AG10803 (cell line): ENCODE measurements around the gene SLC6A18.

Experiments used
- DNase-seq: peaks from one replicate; pipeline ENCODE4 v3.0.0; 2010; ENCODE audit warnings: low read depth
- H3K4me3 ChIP-seq: 2 replicates; pipeline ENCODE4 v1.5.1; 2011; ENCODE audit warnings: mild to moderate bottlenecking, low read length, control low read depth
- TF ChIP-seq, protein P1 (sequence below): conservative IDR thresholded peaks from 2 replicates; pipeline ENCODE4 v1.5.1; 2011; ENCODE audit warnings: mild to moderate bottlenecking, low read length, control low read depth, inconsistent platforms

SLC6A18 gene

DNA sequence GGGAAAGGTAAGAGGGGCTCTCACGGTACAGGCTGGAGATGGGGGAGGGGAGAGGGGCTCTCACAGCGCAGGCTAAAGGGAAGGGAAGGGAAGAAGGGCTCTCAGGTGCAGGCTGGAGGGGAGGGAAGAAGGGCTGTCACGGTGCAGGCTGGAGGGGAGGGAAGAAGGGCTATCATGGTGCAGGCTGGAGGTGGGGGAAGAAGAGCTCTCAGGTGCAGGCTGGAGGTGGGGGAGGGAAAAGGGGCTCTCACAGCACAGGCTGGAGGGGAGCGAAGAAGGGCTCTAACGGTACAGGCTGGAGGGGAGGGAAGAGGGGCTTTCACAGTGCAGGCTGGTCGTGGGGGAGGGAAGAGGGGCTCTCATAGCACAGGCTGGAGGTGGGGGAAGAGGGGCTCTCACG, 4.6 kb downstream of the SLC6A18 start:
- TF ChIP-seq, protein P1, sequence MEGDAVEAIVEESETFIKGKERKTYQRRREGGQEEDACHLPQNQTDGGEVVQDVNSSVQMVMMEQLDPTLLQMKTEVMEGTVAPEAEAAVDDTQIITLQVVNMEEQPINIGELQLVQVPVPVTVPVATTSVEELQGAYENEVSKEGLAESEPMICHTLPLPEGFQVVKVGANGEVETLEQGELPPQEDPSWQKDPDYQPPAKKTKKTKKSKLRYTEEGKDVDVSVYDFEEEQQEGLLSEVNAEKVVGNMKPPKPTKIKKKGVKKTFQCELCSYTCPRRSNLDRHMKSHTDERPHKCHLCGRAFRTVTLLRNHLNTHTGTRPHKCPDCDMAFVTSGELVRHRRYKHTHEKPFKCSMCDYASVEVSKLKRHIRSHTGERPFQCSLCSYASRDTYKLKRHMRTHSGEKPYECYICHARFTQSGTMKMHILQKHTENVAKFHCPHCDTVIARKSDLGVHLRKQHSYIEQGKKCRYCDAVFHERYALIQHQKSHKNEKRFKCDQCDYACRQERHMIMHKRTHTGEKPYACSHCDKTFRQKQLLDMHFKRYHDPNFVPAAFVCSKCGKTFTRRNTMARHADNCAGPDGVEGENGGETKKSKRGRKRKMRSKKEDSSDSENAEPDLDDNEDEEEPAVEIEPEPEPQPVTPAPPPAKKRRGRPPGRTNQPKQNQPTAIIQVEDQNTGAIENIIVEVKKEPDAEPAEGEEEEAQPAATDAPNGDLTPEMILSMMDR, result no peak
- no peak overlapping the region for H3K4me3 ChIP-seq
- no peak for DNase-seq

DNA sequence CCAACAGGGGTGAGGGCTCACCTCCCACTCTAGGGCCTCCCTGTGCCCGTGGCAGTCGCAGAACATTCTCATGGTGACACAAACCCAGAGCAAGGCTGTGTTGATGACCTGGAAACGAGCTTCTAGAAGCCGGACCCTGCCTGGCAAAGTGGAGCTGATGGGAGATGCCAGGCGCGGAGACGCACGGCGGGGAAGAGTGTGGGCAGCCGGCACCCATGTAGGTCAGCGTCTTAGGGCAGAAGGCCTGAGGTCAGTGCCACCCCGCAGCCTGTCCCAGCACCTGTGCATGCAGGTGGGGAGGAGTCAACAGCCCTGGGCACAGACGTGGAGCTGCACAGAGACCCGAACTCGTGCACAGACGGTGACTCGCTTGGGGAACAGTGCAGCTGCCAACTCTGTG, 5.4 kb downstream of the SLC6A18 start:
- H3K4me3 ChIP-seq, result no peak overlapping the region
- no peak for DNase-seq
- TF ChIP-seq, protein P1, result no peak

DNA sequence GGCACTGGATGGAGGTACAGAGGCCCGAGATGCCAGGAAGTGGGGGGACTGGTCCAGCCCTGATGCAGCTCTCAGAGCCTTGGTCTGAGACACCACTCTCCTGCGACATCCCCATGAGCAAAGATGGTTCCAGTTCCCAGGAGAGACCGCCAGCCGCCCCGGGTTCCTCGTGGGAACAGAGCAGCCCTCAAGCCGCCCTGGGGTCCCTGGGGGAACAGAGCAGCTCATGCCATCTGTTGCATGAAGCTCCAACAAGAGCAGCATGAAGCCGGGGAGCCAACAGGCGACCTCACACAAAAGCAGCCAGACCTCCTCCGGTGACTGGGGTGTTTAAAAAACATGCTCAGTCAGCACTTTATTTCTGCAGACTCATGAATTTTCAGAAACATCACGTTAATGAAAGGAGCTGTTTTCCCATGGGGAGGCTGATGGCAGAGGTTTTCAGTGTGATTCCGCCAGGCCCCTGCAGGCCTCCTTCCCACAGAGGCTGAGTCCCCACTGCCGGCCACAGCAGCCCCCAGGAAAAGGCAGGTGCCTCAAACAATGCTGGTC, 6.2 kb downstream of the SLC6A18 start:
- H3K4me3 ChIP-seq, result no peak overlapping the region
- DNase-seq, result no peak
- TF ChIP-seq, protein P1, result no peak

DNA sequence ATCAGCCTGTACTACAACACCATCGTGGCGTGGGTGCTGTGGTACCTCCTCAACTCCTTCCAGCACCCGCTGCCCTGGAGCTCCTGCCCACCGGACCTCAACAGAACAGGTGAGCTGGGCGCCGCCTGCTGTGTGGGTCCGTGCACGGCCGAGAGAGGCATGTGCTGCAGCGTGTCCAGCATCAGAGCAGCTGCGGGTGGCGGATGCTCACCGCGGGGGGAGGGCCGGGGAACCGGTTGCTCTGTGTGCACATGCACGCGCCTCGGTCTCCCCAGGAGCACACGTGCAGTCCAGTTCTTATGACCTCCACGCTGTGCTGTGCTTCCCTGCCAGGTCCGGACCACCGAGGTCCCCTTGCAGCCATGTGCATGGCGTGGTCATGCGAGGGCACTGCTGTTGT, 7.6 kb downstream of the SLC6A18 start:
- no peak for DNase-seq
- TF ChIP-seq, protein P1, result no peak
- no peak overlapping the region for H3K4me3 ChIP-seq

DNA sequence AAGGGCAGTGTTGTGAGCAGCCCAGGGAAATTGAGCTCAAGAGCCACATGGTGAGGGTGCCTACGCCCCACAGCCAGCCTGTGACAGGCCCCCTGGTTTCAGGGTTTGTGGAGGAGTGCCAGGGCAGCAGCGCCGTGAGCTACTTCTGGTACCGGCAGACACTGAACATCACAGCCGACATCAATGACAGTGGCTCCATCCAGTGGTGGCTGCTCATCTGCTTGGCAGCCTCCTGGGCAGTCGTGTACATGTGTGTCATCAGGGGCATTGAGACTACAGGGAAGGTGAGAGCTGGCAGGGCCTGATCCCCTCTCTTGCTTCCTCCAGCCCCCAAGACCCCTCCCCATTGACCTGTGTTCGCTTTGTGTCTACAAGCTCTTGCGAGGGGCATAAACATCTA, 10.2 kb downstream of the SLC6A18 start:
- no peak overlapping the region for H3K4me3 ChIP-seq
- TF ChIP-seq, protein P1, result no peak
- no peak for DNase-seq

DNA sequence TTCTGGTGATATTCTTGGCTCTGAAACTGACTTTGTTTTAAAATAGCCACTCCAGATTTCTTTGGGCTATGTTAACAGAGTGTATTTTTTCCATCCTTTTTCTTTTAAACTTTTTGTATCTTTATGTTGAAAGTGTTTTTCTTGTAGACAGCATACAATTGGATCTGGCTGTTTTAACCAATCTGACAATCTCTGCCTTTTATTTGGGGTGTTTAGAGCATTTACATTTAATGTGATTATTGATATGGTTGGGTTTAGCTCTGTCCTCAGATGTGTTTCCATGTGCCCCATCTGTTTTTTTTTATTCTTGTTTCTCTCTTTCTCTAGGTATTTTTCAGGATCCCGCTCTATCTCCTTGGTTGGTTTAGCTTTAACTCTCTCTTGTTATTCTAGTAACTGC, 10.7 kb downstream of the SLC6A18 start:
- no peak overlapping the region for H3K4me3 ChIP-seq
- DNase-seq, result no peak
- TF ChIP-seq, protein P1, result no peak

DNA sequence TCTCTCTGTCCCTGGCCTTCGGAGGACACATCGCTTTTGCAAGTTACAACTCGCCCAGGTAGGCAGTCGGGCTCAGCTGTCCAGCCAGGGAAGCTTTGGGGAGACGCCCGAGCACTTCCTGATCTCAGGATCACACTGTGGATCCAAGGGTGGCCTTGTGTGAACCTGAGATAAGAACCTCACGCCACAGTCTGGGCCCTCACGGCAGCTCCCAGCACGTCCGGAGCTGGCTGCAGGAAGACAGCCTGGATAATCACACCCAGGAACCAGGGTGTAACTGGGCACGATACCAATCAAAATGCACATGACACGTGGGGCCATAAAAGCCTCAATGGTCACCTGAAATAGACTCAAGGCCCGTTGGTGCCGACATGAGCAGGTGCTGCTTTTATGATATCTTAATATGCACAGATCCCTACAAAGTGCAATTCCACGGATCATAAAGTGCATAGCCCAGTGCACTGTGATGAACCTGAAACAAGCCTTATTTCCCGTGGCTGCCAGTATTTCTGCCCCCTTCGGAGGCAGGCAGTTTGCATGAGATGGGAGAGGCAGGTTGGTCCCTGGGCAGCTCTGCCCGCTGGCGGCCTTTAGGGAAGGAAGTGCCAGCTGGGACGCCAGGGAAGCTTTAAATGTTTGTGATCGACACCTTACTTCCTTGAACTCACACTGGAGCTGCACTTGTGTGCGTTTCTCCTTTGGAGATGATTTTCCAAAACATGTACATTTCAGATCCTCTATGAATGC, 14.5 kb downstream of the SLC6A18 start:
- TF ChIP-seq, protein P1, result no peak
- H3K4me3 ChIP-seq, result no peak overlapping the region
- DNase-seq, result no peak
